IMR-90 (cell line): Measurements from ENCODE around the gene RFX4. TPM values are rescaled to one million over a fixed set of nuclear protein-coding genes. Genes with fewer than 3 reads are reported as not detected.

Source experiments
- ATAC-seq: fragments of 200-7000 bp; cut with Tn5 transposase; 2 replicates; pipeline ENCODE4 v1.9.1; 2020; ENCODE audit warnings: low read depth, mild to moderate bottlenecking, moderate library complexity
- BruUV-seq: library from RNA; stranded (reverse); fragments of 400-500 nt; replicated peaks from 2 replicates; lab custom pipeline; 2021; lab: Mats Ljungman, UMichigan
- CTCF ChIA-PET: fragments of 300-600 bp; formaldehyde crosslinking; extraction: SDS; loops from one replicate; lab custom pipeline; 2021; ENCODE audit warnings: antibody characterized with exemption; lab: Yijun Ruan, JAX
- POLR2A ChIA-PET: fragments of 300-600 bp; sonication (Branson Sonifier 250); formaldehyde crosslinking; loops from one replicate; lab custom pipeline; 2022; ENCODE audit warnings: antibody characterized with exemption; ENCODE audit not compliant: unreplicated experiment; lab: Charles Lee
- DNase-seq: peaks from one replicate; pipeline ENCODE4 v3.0.0; 2013
- H2AFZ ChIP-seq: replicated peaks from 2 replicates; pipeline ENCODE3; 2013; ENCODE audit warnings: low read length, mild to moderate bottlenecking; ENCODE audit not compliant: poor library complexity
- H2AK5ac ChIP-seq: 2 replicates; pipeline ENCODE4 v1.6.1; 2013; ENCODE audit warnings: low read depth, low read length, inconsistent platforms
- H2AK9ac ChIP-seq: replicated peaks from 2 replicates; pipeline ENCODE3; 2013; ENCODE audit warnings: mild to moderate bottlenecking, low read depth, low read length, moderate library complexity; ENCODE audit not compliant: poor library complexity
- H2BK120ac ChIP-seq: 2 replicates; pipeline ENCODE4 v1.6.1; 2013; ENCODE audit warnings: low read depth, low read length, inconsistent platforms
- H2BK15ac ChIP-seq: 3 replicates; pipeline ENCODE4 v1.6.1; 2013; ENCODE audit warnings: low read depth, low read length, inconsistent platforms
- H2BK20ac ChIP-seq: 2 replicates; pipeline ENCODE4 v1.6.1; 2013; ENCODE audit warnings: low read depth, mild to moderate bottlenecking, inconsistent platforms, low read length, moderate library complexity
- H2BK5ac ChIP-seq: 2 replicates; pipeline ENCODE4 v1.6.1; 2013; ENCODE audit warnings: mild to moderate bottlenecking, low read depth, low read length, inconsistent platforms; ENCODE audit not compliant: poor library complexity, severe bottlenecking
- H3K14ac ChIP-seq: replicated peaks from 2 replicates; pipeline ENCODE4 v1.6.1; 2013; ENCODE audit warnings: low read depth, low read length, inconsistent platforms
- H3K18ac ChIP-seq: 2 replicates; pipeline ENCODE4 v1.6.1; 2013; ENCODE audit warnings: low read depth, low read length, control low read depth
- H3K23ac ChIP-seq: 2 replicates; pipeline ENCODE4 v1.6.1; 2013; ENCODE audit warnings: low read depth, low read length, inconsistent platforms
- H3K27ac ChIP-seq: 2 replicates; pipeline ENCODE4 v1.5.1; 2013; ENCODE audit warnings: mild to moderate bottlenecking, control low read depth, low read length; ENCODE audit not compliant: insufficient read depth
- H3K27me3 ChIP-seq: 2 replicates; pipeline ENCODE4 v1.6.1; 2013; ENCODE audit warnings: low read length; ENCODE audit not compliant: control insufficient read depth, insufficient read depth
- H3K36me3 ChIP-seq: 2 replicates; pipeline ENCODE4 v1.6.1; 2013; ENCODE audit warnings: low read length, mixed read lengths; ENCODE audit not compliant: control insufficient read depth, insufficient read depth
- H3K4ac ChIP-seq: 2 replicates; pipeline ENCODE4 v1.6.1; 2013; ENCODE audit warnings: low read depth, low read length, inconsistent platforms
- H3K4me1 ChIP-seq: 2 replicates; pipeline ENCODE4 v1.6.1; 2013; ENCODE audit warnings: low read length, mixed read lengths; ENCODE audit not compliant: control insufficient read depth, insufficient read depth
- H3K4me2 ChIP-seq: 2 replicates; pipeline ENCODE4 v1.6.1; 2013; ENCODE audit warnings: low read depth, mild to moderate bottlenecking, control low read depth, low read length, moderate library complexity
- H3K4me3 ChIP-seq: 2 replicates; pipeline ENCODE4 v1.5.1; 2013; ENCODE audit warnings: low read depth, mild to moderate bottlenecking, control low read depth, low read length, moderate library complexity; ENCODE audit not compliant: insufficient read depth
- H3K56ac ChIP-seq: 2 replicates; pipeline ENCODE4 v1.6.1; 2013; ENCODE audit warnings: low read length, inconsistent platforms; ENCODE audit not compliant: insufficient read depth; ENCODE audit errors: extremely low read depth
- H3K79me1 ChIP-seq, 2 experiments: 2 replicates each; pipeline ENCODE4 v1.6.1; 2013; ENCODE audit warnings: low read length in 2 of 2, inconsistent platforms in 1 of 2, low read depth in 1 of 2
- H3K9ac ChIP-seq: 2 replicates; pipeline ENCODE4 v1.6.1; 2013; ENCODE audit warnings: low read depth, low read length, control low read depth
- H3K9me1 ChIP-seq: 2 replicates; pipeline ENCODE4 v1.6.1; 2013; ENCODE audit warnings: low read length, inconsistent platforms; ENCODE audit not compliant: insufficient read depth
- H3K9me3 ChIP-seq: 2 replicates; pipeline ENCODE4 v1.6.1; 2013; ENCODE audit warnings: low read length; ENCODE audit not compliant: control insufficient read depth, insufficient read depth
- H4K20me1 ChIP-seq: 2 replicates; pipeline ENCODE4 v1.6.1; 2013; ENCODE audit warnings: low read length, inconsistent platforms; ENCODE audit not compliant: insufficient read depth
- H4K5ac ChIP-seq: 2 replicates; pipeline ENCODE4 v1.6.1; 2013; ENCODE audit warnings: mild to moderate bottlenecking, low read depth, low read length, control low read depth
- H4K8ac ChIP-seq, 2 experiments: 2 replicates each; pipeline ENCODE4 v1.6.1; 2013; ENCODE audit warnings: low read depth in 2 of 2, low read length in 2 of 2, control low read depth in 1 of 2, inconsistent platforms in 1 of 2
- H4K91ac ChIP-seq: 2 replicates; pipeline ENCODE4 v1.6.1; 2013; ENCODE audit warnings: low read depth, low read length, inconsistent platforms; ENCODE audit not compliant: insufficient read depth
- CEBPB ChIP-seq: IDR thresholded peaks from 2 replicates; pipeline ENCODE4 v1.6.1; 2012; ENCODE audit warnings: low read depth, low read length, improper control_type of control experiment
- ELK1 ChIP-seq: fragments of 150-350 bp; IDR thresholded peaks from 2 replicates; pipeline ENCODE4 v1.6.1; 2016; ENCODE audit warnings: low read depth, mild to moderate bottlenecking, low read length, moderate library complexity, borderline replicate concordance
- MAZ ChIP-seq: IDR thresholded peaks from 2 replicates; pipeline ENCODE4 v1.6.1; 2012; ENCODE audit warnings: low read depth, mild to moderate bottlenecking, low read length, improper control_type of control experiment, moderate library complexity, borderline replicate concordance
- POLR2A ChIP-seq: IDR thresholded peaks from 2 replicates; pipeline ENCODE4 v1.6.1; 2012; ENCODE audit warnings: mild to moderate bottlenecking, low read depth, low read length
- RAD21 ChIP-seq: IDR thresholded peaks from 2 replicates; pipeline ENCODE4 v1.6.1; 2012; ENCODE audit warnings: low read length, improper control_type of control experiment
- SMC3 ChIP-seq: fragments of 150-350 bp; IDR thresholded peaks from 2 replicates; pipeline ENCODE4 v1.6.1; 2016; ENCODE audit warnings: low read depth, mild to moderate bottlenecking, antibody characterized with exemption, low read length, moderate library complexity
- WGBS, 2 experiments: methylation state at CpG; one replicate each; pipeline versions ENCODE4 v1.1.5 to v1.1.7; 2013; ENCODE audit warnings: missing lambda C conversion rate in 2 of 2; ENCODE audit not compliant: insufficient read length in 1 of 2; ENCODE audit errors: extremely low coverage in 2 of 2; 5-methylcytosine and 5-hydroxymethylcytosine counted together
- dilution Hi-C: fragments of 300-500 bp; cut with HindIII; formaldehyde crosslinking; loops from one replicate; pipeline ENCODE4 v1.14.3; 2018; ENCODE audit warnings: low sequenced_read_pairs; ENCODE audit not compliant: unreplicated experiment
- in situ Hi-C: fragments of 300-500 bp; cut with MboI; formaldehyde crosslinking; loops from 3 replicates; pipeline ENCODE4 v1.14.3; 2019; ENCODE audit warnings: low sequenced_read_pairs, inconsistent platforms, mixed read lengths
- intact Hi-C: fragments of 100-400 bp; cut with micrococcal nuclease; formaldehyde crosslinking; loops from 2 replicates; pipeline ENCODE4 v1.10.0; 2022
- polyA plus RNA-seq, 3 experiments: library from polyadenylated mRNA; depleted of rRNA; stranded (reverse); fragments of >200 nt; gene quantifications; 2 replicates each; pipeline ENCODE4 v1.2.3, GENCODE V29; 2012; ENCODE audit warnings: low replicate concordance in 1 of 3
- total RNA-seq: library from RNA; depleted of rRNA; stranded (reverse); fragments of >200 nt; gene quantifications from 2 replicates; pipeline ENCODE4 v1.2.3, GENCODE V29; 2012

RFX4 gene
- total and polyA plus RNA-seq, 2 of the 4 experiments (the other 2 are of a cell fraction): not detected

- ATAC-seq: no peak
- POLR2A ChIA-PET: no interaction called here
- H3K14ac ChIP-seq: no peak overlapping the region
- H3K9me1 ChIP-seq: no peaks in the 10 kb centered on the region
- in situ Hi-C loops: no loop called here
- no peak overlapping the region for H2BK5ac ChIP-seq
- no peaks in the 10 kb centered on the region for H4K20me1 ChIP-seq
- no peak overlapping the region for H3K4me3 ChIP-seq
- H4K8ac ChIP-seq: no peak overlapping the region
- CTCF ChIA-PET: no interaction called here
- no peak overlapping the region for H4K5ac ChIP-seq
- no peak overlapping the region for H2AK5ac ChIP-seq
- no peak overlapping the region for H3K56ac ChIP-seq
- WGBS, 2 experiments: no CpG with 5 or more reads among the region's 3 CpGs
- no peak overlapping the region for H3K4me2 ChIP-seq
- no peak overlapping the region for H3K9ac ChIP-seq
- BruUV-seq: no TSS peak
- no peak overlapping the region for H3K27ac ChIP-seq
- H2BK15ac ChIP-seq: no peak overlapping the region
- TF ChIP-seq RAD21 (no peak), MAZ (no peak), SMC3 (no peak), CEBPB (no peak), ELK1 (no peak), POLR2A (no peak)
- no peaks in the 10 kb centered on the region for H3K9me3 ChIP-seq
- H3K27me3 ChIP-seq: peaks cover 12% of the 10 kb centered on the region
- no peak overlapping the region for H2AK9ac ChIP-seq
- no peak overlapping the region for H2BK120ac ChIP-seq
- no peak overlapping the region for H2AFZ ChIP-seq
- dilution Hi-C loops: no loop called here
- H3K4ac ChIP-seq: no peak overlapping the region
- H3K23ac ChIP-seq: no peak overlapping the region
- H3K18ac ChIP-seq: no peak overlapping the region
- no peaks in the 10 kb centered on the region for H3K79me1 ChIP-seq
- DNase-seq: no peak
- no peaks in the 10 kb centered on the region for H3K36me3 ChIP-seq
- intact Hi-C loops: no loop called here
- no peak overlapping the region for H2BK20ac ChIP-seq
- H4K91ac ChIP-seq: no peak overlapping the region
- no peaks in the 10 kb centered on the region for H3K4me1 ChIP-seq
Observed at GRCh38 chr12:106669216-106669615, 86.4 kb downstream of the RFX4 start.
